Urothelium cell line (cell line): Measurements from ENCODE around the gene ZNF284.

Experiments used
- DNase-seq: peaks from one replicate; pipeline ENCODE4 v3.0.0; 2011; ENCODE audit warnings: low spot score, mixed read lengths
- FAIRE-seq: peaks from 2 replicates; lab custom pipeline; 2011; peaks lifted over from hg19 to GRCh38; lab: Jason Lieb, UNC

Gene ZNF284

GRCh38 chr19:44071824-44072542 is at the start of gene ZNF284:
Gene ZNF284, plus strand, starts transcription at chr19:44072159. Its CDS starts 4,231 bp downstream, at chr19:44076390.
- peak; percentile 94 for DNase-seq
- FAIRE-seq: peak; percentile 94

GRCh38 chr19:44024900-44025216 is 47.1 kb upstream of the ZNF284 start:
- no peak for FAIRE-seq
- DNase-seq: peak; percentile 4

- DNase-seq (peak; percentile 79), FAIRE-seq (no peak)
These were observed 46.6 kb upstream of the ZNF284 start, which contains the start of gene ZNF222 for GRCh38 chr19:44025217-44025936. Gene ZNF222, plus strand, starts transcription at chr19:44025379. Its CDS starts 58 bp downstream, at chr19:44025437.

GRCh38 chr19:44026622-44027021 is 45.3 kb upstream of the ZNF284 start:
- no peak for DNase-seq
- no peak for FAIRE-seq

GRCh38 chr19:44032001-44032610 is 39.9 kb upstream of the ZNF284 start:
- no peak for DNase-seq
- FAIRE-seq: no peak

- DNase-seq (no peak), FAIRE-seq (no peak)
These were observed 29.8 kb upstream of the ZNF284 start for GRCh38 chr19:44042147-44042546.

- DNase-seq: no peak
- no peak for FAIRE-seq
These were observed 21.0 kb upstream of the ZNF284 start for GRCh38 chr19:44050740-44051649.

- FAIRE-seq: peak; percentile 5
- DNase-seq: peak; percentile 98
These were observed 20.1 kb upstream of the ZNF284 start, which contains the start of gene ZNF223 for GRCh38 chr19:44051650-44052402. Gene ZNF223, plus strand, starts transcription at chr19:44052036. Its CDS starts 3,141 bp downstream, at chr19:44055177.

- DNase-seq: no peak
- FAIRE-seq: no peak
These were observed 16.1 kb upstream of the ZNF284 start for GRCh38 chr19:44055870-44056269.

GRCh38 chr19:44059229-44059628 is 12.7 kb upstream of the ZNF284 start:
- no peak for DNase-seq
- FAIRE-seq: no peak

- FAIRE-seq (no peak), DNase-seq (no peak)
These were observed 10.9 kb upstream of the ZNF284 start for GRCh38 chr19:44061038-44061437.

GRCh38 chr19:44066305-44066704 is 5.7 kb upstream of the ZNF284 start:
- DNase-seq (no peak), FAIRE-seq (no peak)

GRCh38 chr19:44069415-44069814 is 2.5 kb upstream of the ZNF284 start:
- DNase-seq: no peak
- FAIRE-seq: no peak

- DNase-seq (peak; percentile 30), FAIRE-seq (no peak)
These were observed 813 bp downstream of the ZNF284 start for GRCh38 chr19:44072543-44073401.

GRCh38 chr19:44076325-44076724 is 4.4 kb downstream of the ZNF284 start:
- DNase-seq (no peak), FAIRE-seq (no peak)

- DNase-seq (no peak), FAIRE-seq (no peak)
These were observed 20.1 kb downstream of the ZNF284 start for GRCh38 chr19:44092108-44092507.

- DNase-seq (peak; percentile 94), FAIRE-seq (no peak)
These were observed 22.2 kb downstream of the ZNF284 start, which contains the start of gene ZNF224 for GRCh38 chr19:44093931-44094765. Gene ZNF224, plus strand, starts transcription at chr19:44094361. Its CDS starts 3,513 bp downstream, at chr19:44097874.

GRCh38 chr19:44107751-44108150 is 35.8 kb downstream of the ZNF284 start:
- no peak for FAIRE-seq
- no peak for DNase-seq
